GM21576 (cell line): ENCODE data around the gene KBTBD6.
"Not testable (repeated sequence)": the region's sequence is repeated elsewhere in the genome, so short reads cannot be mapped to it uniquely, and the experiment has no call there.

Experiments
- ATAC-seq: cut with Tn5 transposase; IDR thresholded peaks from one replicate; pipeline ENCODE4 v1.9.1; 2021; ENCODE audit warnings: mild to moderate bottlenecking, moderate library complexity; ENCODE audit not compliant: unreplicated experiment

The KBTBD6 gene

GRCh38 chr13:41136396-41137031 lies 3.9 kb upstream of the KBTBD6 start:
- ATAC-seq = no peak

- ATAC-seq = no peak
Observed at GRCh38 chr13:41133951-41134350, 1.3 kb upstream of the KBTBD6 start.

GRCh38 chr13:41131660-41132511 lies 716 bp downstream of the KBTBD6 start:
- not testable (repeated sequence) for ATAC-seq

GRCh38 chr13:41131189-41131588 lies 1.4 kb downstream of the KBTBD6 start:
- not testable (repeated sequence) for ATAC-seq

GRCh38 chr13:41130356-41130755 lies 2.2 kb downstream of the KBTBD6 start:
- ATAC-seq = no peak

GRCh38 chr13:41127701-41128100 lies 4.9 kb downstream of the KBTBD6 start:
- ATAC-seq = no peak

GRCh38 chr13:41122838-41123237 lies 9.8 kb downstream of the KBTBD6 start:
- ATAC-seq = no peak

GRCh38 chr13:41117869-41118268 lies 14.7 kb downstream of the KBTBD6 start:
- no peak for ATAC-seq

GRCh38 chr13:41111454-41111853 lies 21.1 kb downstream of the KBTBD6 start:
- no peak for ATAC-seq

- ATAC-seq = no peak
Observed at GRCh38 chr13:41107584-41108014, 25.0 kb downstream of the KBTBD6 start.

- no peak for ATAC-seq
Observed at GRCh38 chr13:41107104-41107571, 25.5 kb downstream of the KBTBD6 start.

GRCh38 chr13:41099986-41100385 lies 32.6 kb downstream of the KBTBD6 start:
- no peak for ATAC-seq

GRCh38 chr13:41098761-41099160 lies 33.8 kb downstream of the KBTBD6 start:
- no peak for ATAC-seq

- not testable (repeated sequence) for ATAC-seq
Observed at GRCh38 chr13:41095681-41096080, 36.9 kb downstream of the KBTBD6 start.

- no peak for ATAC-seq
Observed at GRCh38 chr13:41085961-41086585, 46.5 kb downstream of the KBTBD6 start.

- no peak for ATAC-seq
Observed at GRCh38 chr13:41079725-41080124, 52.9 kb downstream of the KBTBD6 start.
